ENCODE measurements around the gene SPTSSB. TPM values are rescaled to one million over a fixed set of nuclear protein-coding genes. Genes with fewer than 3 reads are reported as not detected.

The SPTSSB gene
- total RNA-seq, 2 donors from 2014 or later, result 0.64 to 2.3 TPM

GRCh38 chr3:161393310-161393709, 22.0 kb upstream of the SPTSSB start:
- Mint-ChIP-seq H3K36me3 (ENCODE audit: low read depth) (no peaks in the 10 kb centered on the region), H3K9me3 (peaks cover 7% of the 10 kb centered on the region), H3K27ac (no peak overlapping the region), H3K4me3 (no peak overlapping the region), H3K4me1 (no peaks in the 10 kb centered on the region), H3K27me3 (ENCODE audit: insufficient read depth) (no peaks in the 10 kb centered on the region)
- Histone ChIP-seq H3K27me3 (ENCODE audit: control insufficient read depth, insufficient read depth, low read length, poor library complexity, severe bottlenecking) (no peaks in the 10 kb centered on the region), H3K9me3 (ENCODE audit: control insufficient read depth, low read length) (peaks cover 5% of the 10 kb centered on the region), H3K27ac (ENCODE audit: low read depth, low read length) (no peak overlapping the region), H3K4me3 (ENCODE audit: low read length) (no peak overlapping the region), H3K9ac (ENCODE audit: extremely low read depth, low read length, poor library complexity, severe bottlenecking) (no peak overlapping the region), H3K4me1 (ENCODE audit: control insufficient read depth, insufficient read depth, low read length) (no peaks in the 10 kb centered on the region), H3K36me3 (ENCODE audit: control insufficient read depth, insufficient read depth, low read length) (no peaks in the 10 kb centered on the region)
- no peak for TF ChIP-seq CTCF (conservative IDR thresholded peaks at IDR 0.05)
- no peak for DNase-seq

GRCh38 chr3:161392853-161393252, 21.5 kb upstream of the SPTSSB start:
- WGBS, 2 experiments (ENCODE audit: insufficient coverage in 1 of 2, insufficient read length in 1 of 2), result 57% methylated on average over 1 of the region's 1 CpG; no CpG with 5 or more reads in 1 of the 2 experiments
- Histone ChIP-seq H3K36me3 (ENCODE audit: control insufficient read depth, insufficient read depth, low read length) (no peaks in the 10 kb centered on the region), H3K9ac (ENCODE audit: extremely low read depth, low read length, poor library complexity, severe bottlenecking) (no peak overlapping the region), H3K9me3 (ENCODE audit: control insufficient read depth, low read length) (peaks cover 5% of the 10 kb centered on the region), H3K4me1 (ENCODE audit: control insufficient read depth, insufficient read depth, low read length) (no peaks in the 10 kb centered on the region), H3K27ac (ENCODE audit: low read depth, low read length) (no peak overlapping the region), H3K27me3 (ENCODE audit: control insufficient read depth, insufficient read depth, low read length, poor library complexity, severe bottlenecking) (no peaks in the 10 kb centered on the region), H3K4me3 (ENCODE audit: low read length) (no peak overlapping the region)
- TF ChIP-seq CTCF (conservative IDR thresholded peaks at IDR 0.05), result no peak
- no peak for DNase-seq
- H3K36me3 Mint-ChIP-seq (ENCODE audit: low read depth), result no peaks in the 10 kb centered on the region
- no peak overlapping the region for H3K27ac Mint-ChIP-seq
- no peak overlapping the region for H3K4me3 Mint-ChIP-seq
- H3K27me3 Mint-ChIP-seq (ENCODE audit: insufficient read depth), result no peaks in the 10 kb centered on the region
- H3K4me1 Mint-ChIP-seq, result no peaks in the 10 kb centered on the region
- H3K9me3 Mint-ChIP-seq, result peaks cover 7% of the 10 kb centered on the region

- H3K27ac ChIP-seq (ENCODE audit: low read depth, low read length), result no peak overlapping the region
- no peak for TF ChIP-seq CTCF (conservative IDR thresholded peaks at IDR 0.05)
- no peak overlapping the region for H3K27ac Mint-ChIP-seq
- H3K9me3 ChIP-seq (ENCODE audit: control insufficient read depth, low read length), result peaks cover 5% of the 10 kb centered on the region
- H3K27me3 Mint-ChIP-seq (ENCODE audit: insufficient read depth), result no peaks in the 10 kb centered on the region
- peaks cover 2% of the 10 kb centered on the region for H3K4me1 Mint-ChIP-seq
- peaks cover 7% of the 10 kb centered on the region for H3K9me3 Mint-ChIP-seq
- no peaks in the 10 kb centered on the region for H3K27me3 ChIP-seq (ENCODE audit: control insufficient read depth, insufficient read depth, low read length, poor library complexity, severe bottlenecking)
- H3K36me3 ChIP-seq (ENCODE audit: control insufficient read depth, insufficient read depth, low read length), result no peaks in the 10 kb centered on the region
- 86% methylated on average over 1 of the region's 2 CpGs; no CpG with 5 or more reads in 1 of the 2 experiments for WGBS, 2 experiments (ENCODE audit: insufficient coverage in 1 of 2, insufficient read length in 1 of 2)
- no peak overlapping the region for H3K9ac ChIP-seq (ENCODE audit: extremely low read depth, low read length, poor library complexity, severe bottlenecking)
- no peak overlapping the region for H3K4me3 ChIP-seq (ENCODE audit: low read length)
- H3K4me1 ChIP-seq (ENCODE audit: control insufficient read depth, insufficient read depth, low read length), result no peaks in the 10 kb centered on the region
- H3K4me3 Mint-ChIP-seq, result no peak overlapping the region
- no peaks in the 10 kb centered on the region for H3K36me3 Mint-ChIP-seq (ENCODE audit: low read depth)
- no peak for DNase-seq
These were observed 18.9 kb upstream of the SPTSSB start for GRCh38 chr3:161390200-161390599.
